K562 (cell line): ENCODE measurements around the gene PTGES3L. TPM values are rescaled to one million over a fixed set of nuclear protein-coding genes. Genes with fewer than 3 reads are reported as not detected.
A peak's percentile ranks its signal among the peaks of the same experiment; 100 is the strongest.

Experiments
- CXXC5 ChIP-seq: fragments of 250-450 bp; sonication (Bioruptor Pico); IDR thresholded peaks from 2 replicates; pipeline ENCODE4 v1.8.0; 2022; ENCODE audit warnings: inconsistent platforms, mild to moderate bottlenecking, moderate library complexity
- HMG20B ChIP-seq: fragments of 250-450 bp; sonication (Bioruptor Pico); IDR thresholded peaks from 2 replicates; pipeline ENCODE4 v1.5.0; 2021; ENCODE audit warnings: mild to moderate bottlenecking
- KLF16 ChIP-seq: IDR thresholded peaks from 2 replicates; pipeline ENCODE4 v1.6.1; 2016; ENCODE audit warnings: antibody characterized with exemption
- LARP7 ChIP-seq: fragments of 450-650 bp; IDR thresholded peaks from 2 replicates; pipeline ENCODE4 v1.6.1; 2016
- NCOA2 ChIP-seq, 2 experiments: fragments of 450-650 bp; IDR thresholded peaks; 2 replicates each; pipeline ENCODE4 v1.6.1; 2018; ENCODE audit warnings: mild to moderate bottlenecking in 2 of 2, moderate library complexity in 1 of 2; ENCODE audit not compliant: partially characterized antibody in 2 of 2
- PYGO2 ChIP-seq: fragments of 450-650 bp; IDR thresholded peaks from 2 replicates; pipeline ENCODE4 v1.6.1; 2016; ENCODE audit warnings: mild to moderate bottlenecking, missing genetic modification characterization, moderate library complexity, missing compliant biosample characterization
- ZNF134 ChIP-seq: fragments of 250-450 bp; sonication (Bioruptor Pico); conservative IDR thresholded peaks from 2 replicates; pipeline ENCODE4 v1.4.0; 2020
- ZNF143 ChIP-seq: sonication (generic); formaldehyde crosslinking; IDR thresholded peaks from 2 replicates; pipeline ENCODE4 v1.9.0; 2022; ENCODE audit warnings: mild to moderate bottlenecking, missing genetic modification reagents
- polyA plus RNA-seq, 8 experiments: library from polyadenylated mRNA; depleted of rRNA in 4 of 8; stranded (reverse) in 5 of 8; unstranded in 3 of 8; fragments of >200 nt; fragmentation: Nextera tagmentation in 2 of 8; fragmentation: Illumina TruSeq in 1 of 8; extraction: Ambion mirVana in 2 of 8; extraction: Trizol in 1 of 8; gene quantifications; 2 replicates each; pipeline versions ENCODE4 v1.2.1 to v1.2.3, GENCODE V29; 2011 to 2014; ENCODE audit warnings: inconsistent platforms in 1 of 8, missing spikeins in 1 of 8
- total RNA-seq, 7 experiments: library from RNA; depleted of rRNA in 6 of 7; stranded (reverse); fragments of >200 nt in 6 of 7; fragmentation: Illumina TruSeq in 2 of 7; extraction: Trizol in 2 of 7; gene quantifications; 2 replicates each; pipeline versions ENCODE4 v1.2.1 to v1.2.3, GENCODE V29; 2011 to 2021; ENCODE audit warnings: low replicate concordance in 1 of 7
- TF ChIP-seq, protein P1 (sequence below): fragments of 200-800 bp; sonication (Bioruptor generic); IDR thresholded peaks from 2 replicates; pipeline ENCODE4 v1.6.1; 2017; ENCODE audit warnings: missing genetic modification characterization, missing compliant biosample characterization
- TF ChIP-seq, protein P2 (sequence below): fragments of 250-450 bp; sonication (Bioruptor Pico); IDR thresholded peaks from 2 replicates; pipeline ENCODE4 v1.5.0; 2022; ENCODE audit warnings: mild to moderate bottlenecking

Gene PTGES3L
- total and polyA plus RNA-seq, 9 of the 15 experiments (the other 6 are each of a cell fraction or from before 2014, with no cell fraction given), result 6.0 to 16.0 (median 9.6) TPM

DNA sequence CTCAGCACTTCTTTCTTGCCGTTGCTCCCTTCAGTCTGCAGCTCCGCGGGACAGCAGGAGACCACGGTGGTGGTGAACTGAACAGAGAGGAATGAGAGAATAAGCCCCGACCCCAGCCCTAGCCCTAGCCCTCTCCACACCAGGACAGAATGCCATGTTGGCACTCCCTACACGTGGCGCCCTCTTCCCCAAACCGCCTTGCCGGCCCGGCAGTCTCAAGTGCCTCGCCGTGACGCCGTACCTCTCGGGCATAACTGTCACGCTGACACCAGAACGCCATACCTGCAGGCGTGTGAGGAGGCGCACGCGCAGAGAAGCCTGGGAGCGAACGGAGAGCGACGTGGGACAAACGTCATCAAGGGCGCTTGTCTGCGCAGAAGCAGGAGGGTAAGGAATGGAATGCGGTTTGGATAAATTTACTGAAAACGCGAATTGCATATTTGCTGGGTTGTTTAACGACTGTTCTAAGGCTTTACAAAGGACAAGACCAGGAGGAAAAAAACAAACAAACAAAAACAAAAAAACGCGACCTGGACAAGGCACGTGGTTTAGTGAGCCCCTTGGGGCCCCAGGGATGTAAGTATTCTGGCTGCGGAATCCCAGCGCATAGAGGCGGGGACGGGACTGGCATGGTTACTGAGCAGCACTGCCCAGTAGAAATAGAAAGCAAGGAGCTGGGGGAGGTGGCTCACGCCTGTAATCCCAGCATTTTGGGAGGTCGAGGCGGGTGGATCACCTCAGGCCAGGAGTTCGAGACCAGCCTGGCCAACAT lies 15.5 kb downstream of the PTGES3L start, which contains the start of gene AARSD1 (continued):
- TF ChIP-seq, protein P1, sequence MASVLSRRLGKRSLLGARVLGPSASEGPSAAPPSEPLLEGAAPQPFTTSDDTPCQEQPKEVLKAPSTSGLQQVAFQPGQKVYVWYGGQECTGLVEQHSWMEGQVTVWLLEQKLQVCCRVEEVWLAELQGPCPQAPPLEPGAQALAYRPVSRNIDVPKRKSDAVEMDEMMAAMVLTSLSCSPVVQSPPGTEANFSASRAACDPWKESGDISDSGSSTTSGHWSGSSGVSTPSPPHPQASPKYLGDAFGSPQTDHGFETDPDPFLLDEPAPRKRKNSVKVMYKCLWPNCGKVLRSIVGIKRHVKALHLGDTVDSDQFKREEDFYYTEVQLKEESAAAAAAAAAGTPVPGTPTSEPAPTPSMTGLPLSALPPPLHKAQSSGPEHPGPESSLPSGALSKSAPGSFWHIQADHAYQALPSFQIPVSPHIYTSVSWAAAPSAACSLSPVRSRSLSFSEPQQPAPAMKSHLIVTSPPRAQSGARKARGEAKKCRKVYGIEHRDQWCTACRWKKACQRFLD (CRISPR knock-in tag), result 0 out of 2 replicates have a peak, but pooled peaks have one; percentile 26
- TF ChIP-seq NCOA2 (IDR thresholded peaks at IDR 0.05; ENCODE audit: partially characterized antibody in 2 of 2) (no peak), PYGO2 (no peak), HMG20B (no peak), ZNF143 (0 out of 2 replicates have a peak, but pooled peaks have one; percentile 22), KLF16 (0 out of 2 replicates have a peak, but pooled peaks have one; percentile 25), LARP7 (no peak), ZNF134 (CRISPR knock-in tag) (no peak), CXXC5 (CRISPR knock-in tag) (peak; percentile 83)
- TF ChIP-seq, protein P2, sequence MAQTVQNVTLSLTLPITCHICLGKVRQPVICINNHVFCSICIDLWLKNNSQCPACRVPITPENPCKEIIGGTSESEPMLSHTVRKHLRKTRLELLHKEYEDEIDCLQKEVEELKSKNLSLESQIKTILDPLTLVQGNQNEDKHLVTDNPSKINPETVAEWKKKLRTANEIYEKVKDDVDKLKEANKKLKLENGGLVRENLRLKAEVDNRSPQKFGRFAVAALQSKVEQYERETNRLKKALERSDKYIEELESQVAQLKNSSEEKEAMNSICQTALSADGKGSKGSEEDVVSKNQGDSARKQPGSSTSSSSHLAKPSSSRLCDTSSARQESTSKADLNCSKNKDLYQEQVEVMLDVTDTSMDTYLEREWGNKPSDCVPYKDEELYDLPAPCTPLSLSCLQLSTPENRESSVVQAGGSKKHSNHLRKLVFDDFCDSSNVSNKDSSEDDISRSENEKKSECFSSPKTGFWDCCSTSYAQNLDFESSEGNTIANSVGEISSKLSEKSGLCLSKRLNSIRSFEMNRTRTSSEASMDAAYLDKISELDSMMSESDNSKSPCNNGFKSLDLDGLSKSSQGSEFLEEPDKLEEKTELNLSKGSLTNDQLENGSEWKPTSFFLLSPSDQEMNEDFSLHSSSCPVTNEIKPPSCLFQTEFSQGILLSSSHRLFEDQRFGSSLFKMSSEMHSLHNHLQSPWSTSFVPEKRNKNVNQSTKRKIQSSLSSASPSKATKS, result no peak
